Progenitor cell of endocrine pancreas (in vitro differentiated cells): Measurements from ENCODE around the gene TGFBR1. TPM values are rescaled to one million over a fixed set of nuclear protein-coding genes. Genes with fewer than 3 reads are reported as not detected.

ENCODE experiments used
- DNase-seq: peaks from one replicate; pipeline ENCODE4 v3.0.0; 2021; ENCODE audit warnings: low spot score; ENCODE audit not compliant: unreplicated experiment
- H3K27ac Mint-ChIP-seq: 2 replicates; pipeline ENCODE4 v1.8.0; 2021; ENCODE audit warnings: mild to moderate bottlenecking, moderate library complexity, mixed read lengths
- H3K27me3 Mint-ChIP-seq: 2 replicates; pipeline ENCODE4 v1.8.0; 2021; ENCODE audit warnings: mixed read lengths
- H3K36me3 Mint-ChIP-seq: 2 replicates; pipeline ENCODE4 v1.8.0; 2022; ENCODE audit warnings: mixed read lengths; ENCODE audit not compliant: insufficient read depth
- H3K4me1 Mint-ChIP-seq: 2 replicates; pipeline ENCODE4 v1.8.0; 2021; ENCODE audit warnings: low read depth, mixed read lengths
- H3K4me3 Mint-ChIP-seq: 2 replicates; pipeline ENCODE4 v1.8.0; 2021; ENCODE audit warnings: low read depth, mild to moderate bottlenecking, moderate library complexity, mixed read lengths
- H3K9me3 Mint-ChIP-seq: 2 replicates; pipeline ENCODE4 v1.8.0; 2021; ENCODE audit warnings: low read depth, mixed read lengths
- CTCF ChIP-seq: fragments of 200-600 bp; sonication (generic); IDR thresholded peaks from one replicate; pipeline ENCODE4 v1.5.0; 2021; ENCODE audit warnings: antibody characterized with exemption, mild to moderate bottlenecking; ENCODE audit not compliant: unreplicated experiment
- total RNA-seq: library from RNA; stranded (reverse); gene quantifications from 2 replicates; pipeline ENCODE4 v1.2.1, GENCODE V29; 2021

Gene TGFBR1
- total RNA-seq, 1 donor from 2014 or later: 93.8 TPM

GRCh38 chr9:99137225-99137624, 32.3 kb downstream of the TGFBR1 start:
- H3K9me3 Mint-ChIP-seq: no peaks in the 10 kb centered on the region
- no peak overlapping the region for H3K27ac Mint-ChIP-seq
- H3K4me1 Mint-ChIP-seq: peaks cover 2% of the 10 kb centered on the region
- H3K36me3 Mint-ChIP-seq: peaks cover 16% of the 10 kb centered on the region
- DNase-seq: no peak
- TF ChIP-seq CTCF: no peak
- H3K27me3 Mint-ChIP-seq: no peaks in the 10 kb centered on the region
- no peak overlapping the region for H3K4me3 Mint-ChIP-seq

- no peak overlapping the region for H3K27ac Mint-ChIP-seq
- DNase-seq: no peak
- peaks cover 14% of the 10 kb centered on the region for H3K36me3 Mint-ChIP-seq
- H3K9me3 Mint-ChIP-seq: no peaks in the 10 kb centered on the region
- TF ChIP-seq CTCF: no peak
- no peaks in the 10 kb centered on the region for H3K27me3 Mint-ChIP-seq
- peaks cover 2% of the 10 kb centered on the region for H3K4me1 Mint-ChIP-seq
- H3K4me3 Mint-ChIP-seq: no peak overlapping the region
Measured at GRCh38 chr9:99137891-99138290, 33.0 kb downstream of the TGFBR1 start.

GRCh38 chr9:99138424-99139284, 33.7 kb downstream of the TGFBR1 start:
- H3K4me1 Mint-ChIP-seq: peaks cover 2% of the 10 kb centered on the region
- H3K9me3 Mint-ChIP-seq: no peaks in the 10 kb centered on the region
- no peak for DNase-seq
- TF ChIP-seq CTCF: no peak
- no peak overlapping the region for H3K4me3 Mint-ChIP-seq
- H3K36me3 Mint-ChIP-seq: peaks cover 15% of the 10 kb centered on the region
- H3K27ac Mint-ChIP-seq: no peak overlapping the region
- H3K27me3 Mint-ChIP-seq: no peaks in the 10 kb centered on the region

- DNase-seq: no peak
- Mint-ChIP-seq H3K27ac (no peak overlapping the region), H3K36me3 (peaks cover 17% of the 10 kb centered on the region), H3K9me3 (no peaks in the 10 kb centered on the region), H3K27me3 (no peaks in the 10 kb centered on the region), H3K4me3 (no peak overlapping the region), H3K4me1 (peaks cover 2% of the 10 kb centered on the region)
- no peak for TF ChIP-seq CTCF
Measured at GRCh38 chr9:99139868-99140267, 35.0 kb downstream of the TGFBR1 start.

- no peak for DNase-seq
- TF ChIP-seq CTCF: peak; percentile 77
- Mint-ChIP-seq H3K27ac (no peak overlapping the region), H3K4me3 (no peak overlapping the region), H3K4me1 (peaks cover 2% of the 10 kb centered on the region), H3K9me3 (no peaks in the 10 kb centered on the region), H3K27me3 (no peaks in the 10 kb centered on the region), H3K36me3 (peaks cover 20% of the 10 kb centered on the region)
Measured at GRCh38 chr9:99140685-99141314, 35.9 kb downstream of the TGFBR1 start.
